ENCODE data around the gene CHMP4B.

The CHMP4B gene

DNA sequence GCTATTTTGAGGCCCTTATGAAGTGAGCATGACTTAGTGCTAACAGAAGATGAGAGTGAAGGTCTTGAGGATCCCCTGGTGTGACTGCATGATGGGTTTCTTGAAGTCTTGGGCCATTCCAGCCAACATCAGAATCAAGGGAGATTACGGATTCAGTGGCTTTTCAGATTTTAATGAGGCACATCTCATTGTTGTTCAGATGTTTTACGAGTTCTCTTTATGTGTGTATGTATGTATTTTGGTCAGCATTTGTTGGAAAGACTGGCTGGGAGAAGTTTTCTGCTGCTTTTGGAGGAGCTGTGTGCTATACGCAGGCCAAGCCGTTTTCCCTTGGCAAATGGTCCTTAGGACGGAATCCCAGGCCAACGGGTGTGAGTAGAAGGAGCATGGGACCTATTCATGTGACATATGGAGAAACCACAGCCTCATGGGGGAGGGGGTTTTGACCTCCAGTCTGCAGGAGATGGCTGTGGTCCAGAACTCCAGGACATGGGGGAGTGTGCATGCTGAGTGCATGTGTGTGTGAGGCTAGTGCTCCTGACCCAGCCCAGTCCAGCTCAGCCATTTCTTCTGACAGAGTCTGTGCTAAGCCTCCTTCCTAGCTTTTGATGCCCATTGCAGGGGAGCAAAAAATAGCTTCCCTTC is 35.3 kb downstream of the CHMP4B start:
- no peak for DNase-seq (ENCODE audit: low read depth)
- H3K4me3 ChIP-seq (ENCODE audit: low read depth, low read length) = no peak overlapping the region
- TF ChIP-seq, protein P1, sequence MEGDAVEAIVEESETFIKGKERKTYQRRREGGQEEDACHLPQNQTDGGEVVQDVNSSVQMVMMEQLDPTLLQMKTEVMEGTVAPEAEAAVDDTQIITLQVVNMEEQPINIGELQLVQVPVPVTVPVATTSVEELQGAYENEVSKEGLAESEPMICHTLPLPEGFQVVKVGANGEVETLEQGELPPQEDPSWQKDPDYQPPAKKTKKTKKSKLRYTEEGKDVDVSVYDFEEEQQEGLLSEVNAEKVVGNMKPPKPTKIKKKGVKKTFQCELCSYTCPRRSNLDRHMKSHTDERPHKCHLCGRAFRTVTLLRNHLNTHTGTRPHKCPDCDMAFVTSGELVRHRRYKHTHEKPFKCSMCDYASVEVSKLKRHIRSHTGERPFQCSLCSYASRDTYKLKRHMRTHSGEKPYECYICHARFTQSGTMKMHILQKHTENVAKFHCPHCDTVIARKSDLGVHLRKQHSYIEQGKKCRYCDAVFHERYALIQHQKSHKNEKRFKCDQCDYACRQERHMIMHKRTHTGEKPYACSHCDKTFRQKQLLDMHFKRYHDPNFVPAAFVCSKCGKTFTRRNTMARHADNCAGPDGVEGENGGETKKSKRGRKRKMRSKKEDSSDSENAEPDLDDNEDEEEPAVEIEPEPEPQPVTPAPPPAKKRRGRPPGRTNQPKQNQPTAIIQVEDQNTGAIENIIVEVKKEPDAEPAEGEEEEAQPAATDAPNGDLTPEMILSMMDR (IDR thresholded peaks at IDR 0.05; ENCODE audit: low read depth, low read length) = no peak
- no peak for TF ChIP-seq POLR2A (IDR thresholded peaks at IDR 0.05; ENCODE audit: extremely low read depth, insufficient read length)
- no peak for TF ChIP-seq MAX (IDR thresholded peaks at IDR 0.05; ENCODE audit: low read depth, low read length)
- TF ChIP-seq MYC (IDR thresholded peaks at IDR 0.05; ENCODE audit: low read depth, low read length) = no peak

GRCh38 chr20:33847006-33847405 is 35.9 kb downstream of the CHMP4B start:
- H3K4me3 ChIP-seq (ENCODE audit: low read depth, low read length) = no peak overlapping the region
- TF ChIP-seq MAX (IDR thresholded peaks at IDR 0.05; ENCODE audit: low read depth, low read length) (no peak), POLR2A (IDR thresholded peaks at IDR 0.05; ENCODE audit: extremely low read depth, insufficient read length) (no peak), MYC (IDR thresholded peaks at IDR 0.05; ENCODE audit: low read depth, low read length) (no peak)
- TF ChIP-seq, protein P1 (IDR thresholded peaks at IDR 0.05; ENCODE audit: low read depth, low read length) = no peak
- no peak for DNase-seq (ENCODE audit: low read depth)

DNA sequence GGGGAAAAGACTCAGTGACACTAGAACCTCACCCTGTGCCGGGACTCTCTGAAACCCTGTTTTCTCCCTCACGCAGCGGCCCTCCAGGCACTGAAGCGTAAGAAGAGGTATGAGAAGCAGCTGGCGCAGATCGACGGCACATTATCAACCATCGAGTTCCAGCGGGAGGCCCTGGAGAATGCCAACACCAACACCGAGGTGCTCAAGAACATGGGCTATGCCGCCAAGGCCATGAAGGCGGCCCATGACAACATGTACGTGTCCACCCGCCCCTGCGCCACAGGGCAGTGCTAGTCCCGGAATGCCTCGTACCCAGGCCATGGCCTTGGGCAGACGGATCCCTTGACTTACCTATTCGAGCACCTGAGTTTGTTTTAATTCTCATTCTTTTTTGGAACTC is 37.2 kb downstream of the CHMP4B start:
- H3K4me3 ChIP-seq (ENCODE audit: low read depth, low read length) = no peak overlapping the region
- TF ChIP-seq POLR2A (IDR thresholded peaks at IDR 0.05; ENCODE audit: extremely low read depth, insufficient read length) = no peak
- no peak for TF ChIP-seq MAX (IDR thresholded peaks at IDR 0.05; ENCODE audit: low read depth, low read length)
- no peak for TF ChIP-seq MYC (IDR thresholded peaks at IDR 0.05; ENCODE audit: low read depth, low read length)
- TF ChIP-seq, protein P1 (IDR thresholded peaks at IDR 0.05; ENCODE audit: low read depth, low read length) = no peak
- no peak for DNase-seq (ENCODE audit: low read depth)

DNA sequence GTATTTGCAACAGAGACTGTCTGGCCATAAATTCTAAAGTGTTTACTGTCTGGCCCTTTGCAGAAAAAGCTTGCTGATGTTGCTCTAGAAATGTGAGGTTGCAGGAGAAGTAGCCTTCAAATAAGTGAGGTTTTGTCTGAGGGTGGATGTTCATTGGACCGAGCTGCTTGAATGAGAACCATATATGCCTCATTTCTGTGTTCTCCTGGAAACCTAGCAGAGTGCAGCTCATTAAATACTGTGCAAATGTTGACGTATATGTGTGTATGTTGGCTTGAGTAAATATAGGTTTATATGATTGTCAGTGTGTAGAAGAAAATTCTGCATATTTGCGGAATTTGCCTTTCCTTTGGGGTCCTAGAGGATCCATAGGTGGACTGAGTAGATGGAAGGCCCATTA is 39.0 kb downstream of the CHMP4B start:
- H3K4me3 ChIP-seq (ENCODE audit: low read depth, low read length) = no peak overlapping the region
- no peak for TF ChIP-seq MYC (IDR thresholded peaks at IDR 0.05; ENCODE audit: low read depth, low read length)
- no peak for TF ChIP-seq POLR2A (IDR thresholded peaks at IDR 0.05; ENCODE audit: extremely low read depth, insufficient read length)
- TF ChIP-seq, protein P1 (IDR thresholded peaks at IDR 0.05; ENCODE audit: low read depth, low read length) = no peak
- TF ChIP-seq MAX (IDR thresholded peaks at IDR 0.05; ENCODE audit: low read depth, low read length) = no peak
- no peak for DNase-seq (ENCODE audit: low read depth)

GRCh38 chr20:33851842-33852466 is 40.8 kb downstream of the CHMP4B start:
- no peak overlapping the region for H3K4me3 ChIP-seq (ENCODE audit: low read depth, low read length)
- DNase-seq (ENCODE audit: low read depth) = peak; percentile 23
- TF ChIP-seq MAX (IDR thresholded peaks at IDR 0.05; ENCODE audit: low read depth, low read length) (no peak), POLR2A (IDR thresholded peaks at IDR 0.05; ENCODE audit: extremely low read depth, insufficient read length) (no peak), MYC (IDR thresholded peaks at IDR 0.05; ENCODE audit: low read depth, low read length) (no peak)
- TF ChIP-seq, protein P1 (IDR thresholded peaks at IDR 0.05; ENCODE audit: low read depth, low read length) = no peak
